Occipital lobe (tissue), 2 donors: Measurements from ENCODE around the gene TEC. TPM values are rescaled to one million over a fixed set of nuclear protein-coding genes. Genes with fewer than 3 reads are reported as not detected.

ENCODE experiments used
- DNase-seq: peaks from one replicate; lab custom pipeline; 2025; lab: John Stamatoyannopoulos, UW
- total RNA-seq: library from RNA; depleted of rRNA; stranded (reverse); fragments of >200 nt; gene quantifications from one replicate; pipeline ENCODE4 v1.2.3, GENCODE V29; 2014

Gene TEC
- total RNA-seq, 1 donor from 2014 or later, result 5.5 TPM

DNA sequence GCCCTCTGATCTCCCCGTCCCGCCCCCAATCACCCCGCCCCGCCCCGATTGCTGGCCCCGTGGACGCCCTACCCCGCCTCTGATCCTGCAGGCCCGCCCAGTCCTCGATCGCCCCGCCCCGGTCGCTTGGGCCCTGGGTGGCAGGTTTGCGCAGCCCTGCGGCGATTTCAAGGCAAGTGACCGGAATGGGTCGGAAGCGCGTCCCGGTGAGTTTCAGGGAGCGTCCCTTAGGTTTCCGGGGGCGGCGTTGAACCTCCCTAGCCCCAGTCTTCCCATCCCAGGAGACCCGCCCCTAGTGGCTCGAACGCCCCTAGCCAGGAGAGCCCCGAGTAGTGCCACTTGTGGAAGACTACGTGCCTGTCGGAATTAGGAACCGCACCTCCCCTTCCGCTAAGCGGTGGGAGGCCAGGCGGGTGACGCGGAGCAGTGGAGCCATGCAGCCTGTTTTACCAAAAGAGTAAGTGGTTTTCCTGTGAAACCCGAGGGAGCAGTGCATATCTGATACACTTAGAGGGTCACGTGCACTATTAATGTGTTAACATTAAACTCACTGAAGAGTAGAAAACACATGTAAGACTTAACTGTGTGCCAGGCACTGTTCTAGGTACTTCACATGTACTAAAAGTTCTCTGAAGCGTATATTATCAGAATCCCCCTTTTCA lies 354 bp upstream of the TEC start:
- peak; percentile 46 for DNase-seq

- DNase-seq, result no peak
Observed at GRCh38 chr4:48267574-48267973, 2.1 kb downstream of the TEC start.

- DNase-seq, result no peak
Observed at GRCh38 chr4:48266781-48267180, 2.9 kb downstream of the TEC start.

- no peak for DNase-seq
Observed at GRCh38 chr4:48262926-48263325, 6.7 kb downstream of the TEC start.

GRCh38 chr4:48262484-48262883 lies 7.2 kb downstream of the TEC start:
- DNase-seq, result no peak

GRCh38 chr4:48261281-48261680 lies 8.4 kb downstream of the TEC start:
- DNase-seq, result no peak

GRCh38 chr4:48259748-48260147 lies 9.9 kb downstream of the TEC start:
- DNase-seq, result no peak

- DNase-seq, result no peak
Observed at GRCh38 chr4:48258845-48259397, 10.7 kb downstream of the TEC start.

DNA sequence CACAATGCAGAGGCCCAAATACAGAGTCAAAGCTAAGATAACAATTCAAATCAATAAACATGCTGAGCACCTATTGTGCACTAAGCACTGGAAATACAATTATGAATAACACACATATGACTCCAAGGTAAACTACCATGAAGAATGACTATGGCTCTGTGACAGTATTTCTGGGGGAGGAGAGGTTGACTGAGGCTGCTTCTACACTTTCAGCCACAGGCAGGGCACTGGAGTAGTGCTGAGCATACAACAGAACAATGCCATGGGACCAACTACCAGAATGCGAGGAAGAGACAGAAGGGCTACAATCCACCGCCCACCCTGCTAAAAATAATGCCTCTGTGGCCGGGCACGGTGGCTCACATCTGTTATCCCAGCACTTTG lies 13.7 kb downstream of the TEC start:
- no peak for DNase-seq

DNA sequence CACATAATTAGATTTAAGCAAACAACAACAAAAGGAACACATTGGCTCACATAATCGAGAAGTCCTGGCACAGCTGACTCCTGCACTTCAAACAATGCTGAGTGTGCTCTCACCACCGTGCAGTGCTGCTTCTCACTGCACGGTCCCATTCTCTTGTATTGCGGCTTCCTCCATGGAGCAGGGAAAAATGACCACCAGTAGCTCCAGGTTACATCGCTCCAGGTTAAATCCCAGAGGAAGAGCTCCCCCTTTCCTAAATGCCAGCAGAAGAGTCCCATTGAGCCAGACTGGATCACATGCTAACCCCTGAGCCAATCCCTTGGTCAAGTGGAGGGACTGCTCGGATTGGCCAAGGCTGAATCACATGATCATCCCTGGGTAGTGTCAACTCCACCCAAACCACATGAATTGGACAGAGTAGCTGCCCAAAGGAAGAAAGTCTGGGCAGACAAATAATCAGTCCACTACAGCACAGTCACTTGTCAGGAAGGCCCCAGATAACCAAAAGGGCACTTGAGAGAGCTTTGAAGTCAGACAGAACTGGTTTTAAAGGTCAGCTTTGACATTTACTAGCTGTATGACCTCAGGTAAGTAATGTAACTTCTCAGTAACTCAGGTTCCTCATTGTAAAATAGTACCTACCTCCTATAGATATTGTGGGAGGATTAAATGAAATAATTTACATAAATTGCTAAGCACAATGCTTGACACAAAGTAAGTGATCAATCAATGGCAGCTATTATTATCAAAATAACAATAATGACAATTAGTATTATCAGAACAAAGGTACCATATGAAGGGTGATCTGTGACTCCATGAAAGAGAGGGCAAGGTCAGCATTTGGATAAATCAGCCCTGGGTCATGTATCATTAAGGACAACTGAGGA lies 14.3 kb downstream of the TEC start:
- no peak for DNase-seq

DNA sequence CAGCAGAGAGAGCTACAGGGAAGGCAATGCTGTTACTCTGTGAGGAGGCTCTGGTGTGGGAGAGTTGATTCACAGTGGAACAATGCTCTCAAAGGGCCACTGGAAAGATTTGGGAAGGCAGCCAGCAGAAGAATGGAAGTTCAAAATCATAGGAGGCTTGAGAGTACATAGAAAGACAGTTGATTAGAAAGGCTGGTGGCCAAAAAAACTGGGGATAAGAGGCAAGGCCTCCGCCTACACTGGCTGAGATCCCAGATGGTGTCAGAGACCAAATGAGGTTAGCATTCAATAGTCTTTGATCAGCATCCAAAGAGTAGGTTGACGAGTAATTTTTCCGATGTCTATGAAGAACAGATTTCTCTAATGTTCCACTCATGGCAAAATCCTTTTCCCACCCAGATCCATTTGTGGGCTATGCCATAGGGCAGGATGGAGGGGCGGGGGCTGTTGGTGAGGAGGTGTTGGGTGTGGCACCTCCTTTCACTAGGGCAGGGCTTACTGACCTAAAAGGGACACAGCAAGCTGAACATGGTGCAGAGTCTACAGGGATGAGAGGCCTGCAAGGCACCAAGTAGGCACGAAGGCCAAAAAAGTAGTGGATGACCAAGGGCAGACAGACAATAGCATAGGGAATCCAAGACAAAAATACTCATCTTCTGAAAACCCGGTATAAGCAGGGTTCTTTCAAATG lies 15.1 kb downstream of the TEC start:
- no peak for DNase-seq

- no peak for DNase-seq
Observed at GRCh38 chr4:48252313-48252712, 17.3 kb downstream of the TEC start.

DNA sequence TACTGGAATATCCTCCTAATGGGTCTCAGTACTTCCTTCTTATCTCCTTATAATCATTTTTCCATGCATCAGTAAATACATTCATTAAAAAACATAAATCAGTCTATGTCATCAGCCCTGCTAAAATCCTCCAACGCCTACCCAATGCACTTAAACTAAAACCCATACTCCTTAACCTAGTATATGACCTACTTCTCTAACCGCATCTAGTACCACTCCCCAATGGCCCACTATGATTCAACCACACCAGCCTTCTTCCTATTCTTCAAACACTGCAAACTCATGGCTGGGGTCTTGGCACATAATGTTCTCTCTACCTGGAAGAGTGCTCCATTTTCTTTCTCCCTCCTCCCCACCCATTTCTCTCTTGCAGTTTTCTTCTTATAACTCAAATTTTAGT lies 18.7 kb downstream of the TEC start:
- DNase-seq, result no peak

GRCh38 chr4:48250343-48250742 lies 19.3 kb downstream of the TEC start:
- no peak for DNase-seq

GRCh38 chr4:48249378-48249777 lies 20.3 kb downstream of the TEC start:
- no peak for DNase-seq

GRCh38 chr4:48248559-48248953 lies 21.1 kb downstream of the TEC start:
- no peak for DNase-seq

DNA sequence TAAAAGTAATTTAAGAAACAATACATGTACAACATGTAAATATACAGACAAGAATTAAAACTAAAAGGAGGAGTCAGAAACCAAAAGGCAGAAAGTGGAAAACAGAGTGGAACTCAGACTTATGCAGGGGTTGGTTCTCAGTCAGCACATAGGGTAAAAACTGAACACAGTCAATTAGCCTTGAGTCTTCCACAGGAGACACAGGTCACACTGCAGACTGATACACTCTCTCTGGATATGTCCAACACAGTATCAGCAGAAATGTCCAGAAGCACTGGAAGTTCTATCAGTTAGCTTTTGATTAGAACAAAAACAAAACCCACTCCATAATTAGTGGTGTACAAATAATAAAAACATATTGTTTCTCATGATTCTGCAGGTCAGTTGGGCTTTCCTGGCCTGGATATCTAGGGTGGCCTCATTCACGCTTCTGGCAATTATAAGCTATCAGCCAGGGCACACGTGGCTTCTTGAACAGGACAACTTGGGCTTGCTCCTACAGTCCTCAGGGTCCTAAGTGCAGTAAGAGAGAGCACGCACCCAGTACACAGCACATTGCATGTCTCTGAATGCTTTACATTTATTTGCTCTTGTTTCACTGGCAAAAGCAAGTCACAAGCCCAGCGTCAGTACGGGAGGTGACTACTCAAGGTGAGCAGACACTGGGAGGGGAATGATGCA lies 21.6 kb downstream of the TEC start:
- DNase-seq, result no peak

DNA sequence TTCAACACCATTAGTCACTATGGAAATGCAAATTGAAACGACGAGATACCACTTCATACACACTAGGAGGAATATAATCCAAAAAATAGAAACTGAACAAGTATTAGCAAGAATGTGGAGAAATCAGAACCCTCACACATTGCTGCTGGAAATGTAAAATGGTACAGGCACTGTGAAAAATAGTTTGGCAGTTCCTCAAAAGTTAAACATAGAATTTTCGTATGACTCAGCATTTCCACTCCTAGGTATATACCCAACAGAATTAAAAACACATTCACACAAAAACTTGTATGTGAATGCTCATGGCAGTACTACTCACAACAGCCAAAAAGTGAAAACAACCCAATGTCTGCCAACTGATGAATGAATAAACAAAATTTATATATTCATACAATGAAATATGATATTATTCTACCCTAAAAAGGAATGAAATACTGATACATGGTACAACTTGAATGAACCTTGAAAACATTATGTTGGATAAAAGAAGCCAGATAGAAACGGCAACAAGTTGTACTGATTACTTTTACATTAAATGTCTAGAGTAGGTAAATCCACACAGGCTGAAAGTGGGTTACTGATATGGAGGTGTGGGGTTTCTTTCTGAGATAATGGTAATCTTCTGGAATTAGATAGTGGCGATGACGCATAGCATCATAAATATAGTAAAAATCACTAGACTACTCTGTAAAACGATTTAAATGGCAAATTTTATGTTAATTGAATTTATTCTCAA lies 22.3 kb downstream of the TEC start:
- DNase-seq, result no peak

DNA sequence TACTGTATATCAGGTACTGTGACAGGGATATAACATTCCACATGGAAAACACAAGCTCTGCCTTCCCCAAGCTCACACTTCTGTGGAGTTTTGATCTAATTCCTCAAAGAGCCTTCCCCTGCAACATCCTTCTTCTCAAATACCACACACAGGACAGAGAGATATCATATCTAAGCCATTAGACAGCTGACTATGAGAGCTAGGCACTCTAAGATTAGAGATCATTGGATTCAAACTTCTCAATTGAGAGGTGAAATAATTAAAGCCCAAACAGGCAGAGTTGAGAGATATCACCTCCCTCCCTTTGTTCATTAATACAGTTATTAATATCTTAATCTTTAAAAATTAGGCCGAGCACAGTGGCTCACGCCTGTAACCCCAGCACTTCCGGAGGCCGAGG lies 25.0 kb downstream of the TEC start:
- no peak for DNase-seq

DNA sequence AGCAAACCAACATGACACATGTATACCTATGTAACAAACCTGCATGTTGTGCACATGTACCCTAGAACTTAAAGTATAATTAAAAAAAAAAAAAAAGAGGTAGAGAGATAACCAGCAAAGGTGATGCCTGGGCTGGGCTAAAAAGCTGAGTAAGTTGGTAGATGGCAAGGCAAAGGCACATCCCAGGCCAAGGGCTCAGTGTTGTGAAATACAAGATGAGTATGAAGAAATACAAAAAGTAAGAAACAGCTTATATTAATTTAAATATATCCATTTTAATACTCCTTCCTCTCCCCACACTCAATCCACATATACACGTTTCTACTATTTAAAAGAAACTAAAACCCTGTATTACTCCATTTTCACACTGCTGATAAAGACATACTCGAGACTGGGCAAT lies 25.8 kb downstream of the TEC start:
- DNase-seq, result no peak

- DNase-seq, result no peak
Observed at GRCh38 chr4:48243429-48243828, 26.2 kb downstream of the TEC start.
